Measurements from ENCODE around the gene OMD. TPM values are rescaled to one million over a fixed set of nuclear protein-coding genes. Genes with fewer than 3 reads are reported as not detected.

The OMD gene
- 10 to 100 TPM; 36.4 to 43.3 TPM for total RNA-seq
- 100 to 1,000 TPM; 156 to 176 TPM for polyA plus RNA-seq
- long read RNA-seq, donor 1, transcript OMD-201 (3 exons, 2,449 nt): major isoform, 38 of 46 reads
- long read RNA-seq, donor 1, partial matches to known transcripts: 4 of 46 reads
- long read RNA-seq, donor 1, other reads (novel, unspliced or antisense): 4 of 46 reads
- long read RNA-seq, donor 2, transcript OMD-201 (3 exons, 2,449 nt): major isoform, 9 of 16 reads
- long read RNA-seq, donor 2, partial matches to known transcripts: 3 of 16 reads
- long read RNA-seq, donor 2, other reads (novel, unspliced or antisense): 4 of 16 reads

- ATAC-seq (ENCODE audit: low FRiP score): no peak
- H3K36me3 ChIP-seq (ENCODE audit: control insufficient read depth in 1 of 2, insufficient read depth in 2 of 2, low read length in 1 of 2): no peaks in the 10 kb centered on the region
- WGBS, 2 donors: 5 to 8% methylated on average over 1 of the region's 1 CpG
- no peak for DNase-seq
- intact Hi-C loops (cut with DNase I): no loop called here
- no peaks in the 10 kb centered on the region for H3K27me3 ChIP-seq (ENCODE audit: control insufficient read depth in 1 of 2, insufficient read depth in 2 of 2, low read length in 1 of 2)
- H3K27ac ChIP-seq (ENCODE audit: low read depth in 1 of 2, low read length in 2 of 2): peak within 1 kb of the TSS in 1 of 2 donors; percentile 36
- peak within 1 kb of the TSS; percentile 79 to 80 for H3K4me3 ChIP-seq (ENCODE audit: low read length in 2 of 2)
- peaks cover 2% of the 10 kb centered on the region for H3K9me3 ChIP-seq (ENCODE audit: control insufficient read depth, low read length)
- H3K4me1 ChIP-seq (ENCODE audit: control insufficient read depth in 1 of 2, insufficient read depth in 2 of 2, low read length in 2 of 2): peaks cover 5% of the 10 kb centered on the region in 2 donors
Observed at GRCh38 chr9:92424340-92424739, at the start of gene OMD. Gene OMD, minus strand, starts transcription at chr9:92424471. Its CDS starts 6,913 bp downstream, at chr9:92417558.

GRCh38 chr9:92468206-92468605, 43.9 kb upstream of the OMD start:
- 97 to 98% methylated on average over 2 of the region's 2 CpGs for WGBS, 2 donors
- peaks cover 6 to 7% of the 10 kb centered on the region in 2 donors for H3K36me3 ChIP-seq (ENCODE audit: control insufficient read depth in 1 of 2, insufficient read depth in 2 of 2, low read length in 1 of 2)
- no peak overlapping the region for H3K27ac ChIP-seq (ENCODE audit: low read depth in 1 of 2, low read length in 2 of 2)
- H3K9me3 ChIP-seq (ENCODE audit: control insufficient read depth, low read length): no peaks in the 10 kb centered on the region
- ATAC-seq (ENCODE audit: low FRiP score) (no peak), DNase-seq (no peak)
- peaks cover 0 to 2% of the 10 kb centered on the region in 2 donors for H3K4me1 ChIP-seq (ENCODE audit: control insufficient read depth in 1 of 2, insufficient read depth in 2 of 2, low read length in 2 of 2)
- intact Hi-C loops (cut with DNase I): no loop called here
- no peaks in the 10 kb centered on the region for H3K27me3 ChIP-seq (ENCODE audit: control insufficient read depth in 1 of 2, insufficient read depth in 2 of 2, low read length in 1 of 2)
- no peak overlapping the region for H3K4me3 ChIP-seq (ENCODE audit: low read length in 2 of 2)

- intact Hi-C loops (cut with DNase I): no loop called here
- 67 to 78% methylated on average over 2 of the region's 2 CpGs for WGBS, 2 donors
- no peaks in the 10 kb centered on the region for H3K9me3 ChIP-seq (ENCODE audit: control insufficient read depth, low read length)
- no peaks in the 10 kb centered on the region for H3K27me3 ChIP-seq (ENCODE audit: control insufficient read depth in 1 of 2, insufficient read depth in 2 of 2, low read length in 1 of 2)
- DNase-seq (no peak), ATAC-seq (ENCODE audit: low FRiP score) (no peak)
- H3K27ac ChIP-seq (ENCODE audit: low read depth in 1 of 2, low read length in 2 of 2): peak overlapping the region in 1 of 2 donors; percentile 63
- peaks cover 3 to 4% of the 10 kb centered on the region in 2 donors for H3K36me3 ChIP-seq (ENCODE audit: control insufficient read depth in 1 of 2, insufficient read depth in 2 of 2, low read length in 1 of 2)
- peaks cover 4 to 5% of the 10 kb centered on the region in 2 donors for H3K4me1 ChIP-seq (ENCODE audit: control insufficient read depth in 1 of 2, insufficient read depth in 2 of 2, low read length in 2 of 2)
- no peak overlapping the region for H3K4me3 ChIP-seq (ENCODE audit: low read length in 2 of 2)
Observed at GRCh38 chr9:92467511-92467910, 43.2 kb upstream of the OMD start.

- H3K4me1 ChIP-seq (ENCODE audit: control insufficient read depth in 1 of 2, insufficient read depth in 2 of 2, low read length in 2 of 2): peaks cover 4 to 5% of the 10 kb centered on the region in 2 donors
- 78 to 86% methylated on average over 1 of the region's 1 CpG for WGBS, 2 donors
Observed at GRCh38 chr9:92467041-92467440, 42.8 kb upstream of the OMD start.

GRCh38 chr9:92463984-92464383, 39.7 kb upstream of the OMD start:
- Histone ChIP-seq H3K4me3 (ENCODE audit: low read length in 2 of 2) (no peak overlapping the region), H3K4me1 (ENCODE audit: control insufficient read depth in 1 of 2, insufficient read depth in 2 of 2, low read length in 2 of 2) (peaks cover 4 to 5% of the 10 kb centered on the region in 2 donors), H3K36me3 (ENCODE audit: control insufficient read depth in 1 of 2, insufficient read depth in 2 of 2, low read length in 1 of 2) (peaks cover 3 to 4% of the 10 kb centered on the region in 2 donors), H3K27ac (ENCODE audit: low read depth in 1 of 2, low read length in 2 of 2) (peak overlapping the region; percentile 98 to 100), H3K27me3 (ENCODE audit: control insufficient read depth in 1 of 2, insufficient read depth in 2 of 2, low read length in 1 of 2) (no peaks in the 10 kb centered on the region), H3K9me3 (ENCODE audit: control insufficient read depth, low read length) (no peaks in the 10 kb centered on the region)
- intact Hi-C loops (cut with DNase I): loop anchor here (2.0 to 5.0 kb wide), 3 partner anchors 15 to 153 kb away; partner anchors contain the start of gene ECM2 (in 1 of the 2)
- ATAC-seq (ENCODE audit: low FRiP score) (peak; percentile 87), DNase-seq (no peak)
- WGBS, 2 donors: 1 to 11% methylated on average over 3 of the region's 3 CpGs

More at GRCh38 chr9:92467041-92467440, 42.8 kb upstream of the OMD start:
- no peaks in the 10 kb centered on the region for H3K27me3 ChIP-seq (ENCODE audit: control insufficient read depth in 1 of 2, insufficient read depth in 2 of 2, low read length in 1 of 2)
- DNase-seq (no peak), ATAC-seq (ENCODE audit: low FRiP score) (no peak)
- intact Hi-C loops (cut with DNase I): no loop called here
- H3K27ac ChIP-seq (ENCODE audit: low read depth in 1 of 2, low read length in 2 of 2): peak overlapping the region in 1 of 2 donors; percentile 43
- no peak overlapping the region for H3K4me3 ChIP-seq (ENCODE audit: low read length in 2 of 2)
- peaks cover 3 to 4% of the 10 kb centered on the region in 2 donors for H3K36me3 ChIP-seq (ENCODE audit: control insufficient read depth in 1 of 2, insufficient read depth in 2 of 2, low read length in 1 of 2)
- H3K9me3 ChIP-seq (ENCODE audit: control insufficient read depth, low read length): no peaks in the 10 kb centered on the region

- Histone ChIP-seq H3K4me1 (ENCODE audit: control insufficient read depth in 1 of 2, insufficient read depth in 2 of 2, low read length in 2 of 2) (peaks cover 4 to 5% of the 10 kb centered on the region in 2 donors), H3K27ac (ENCODE audit: low read depth in 1 of 2, low read length in 2 of 2) (peak overlapping the region; percentile 98), H3K36me3 (ENCODE audit: control insufficient read depth in 1 of 2, insufficient read depth in 2 of 2, low read length in 1 of 2) (peaks cover 3 to 4% of the 10 kb centered on the region in 2 donors), H3K9me3 (ENCODE audit: control insufficient read depth, low read length) (no peaks in the 10 kb centered on the region), H3K4me3 (ENCODE audit: low read length in 2 of 2) (no peak overlapping the region), H3K27me3 (ENCODE audit: control insufficient read depth in 1 of 2, insufficient read depth in 2 of 2, low read length in 1 of 2) (no peaks in the 10 kb centered on the region)
- no peak for ATAC-seq (ENCODE audit: low FRiP score)
- intact Hi-C loops (cut with DNase I): loop anchor here in 1 of 2 donors (5.0 kb wide), 1 partner anchor 154 kb away; no protein-coding TSS in a partner anchor
- DNase-seq: no peak
Observed at GRCh38 chr9:92463387-92463786, 39.1 kb upstream of the OMD start.

GRCh38 chr9:92457576-92457975, 33.3 kb upstream of the OMD start:
- Histone ChIP-seq H3K27me3 (ENCODE audit: control insufficient read depth in 1 of 2, insufficient read depth in 2 of 2, low read length in 1 of 2) (no peaks in the 10 kb centered on the region), H3K36me3 (ENCODE audit: control insufficient read depth in 1 of 2, insufficient read depth in 2 of 2, low read length in 1 of 2) (no peaks in the 10 kb centered on the region), H3K4me1 (ENCODE audit: control insufficient read depth in 1 of 2, insufficient read depth in 2 of 2, low read length in 2 of 2) (no peaks in the 10 kb centered on the region), H3K27ac (ENCODE audit: low read depth in 1 of 2, low read length in 2 of 2) (no peak overlapping the region), H3K4me3 (ENCODE audit: low read length in 2 of 2) (no peak overlapping the region), H3K9me3 (ENCODE audit: control insufficient read depth, low read length) (no peaks in the 10 kb centered on the region)
- no peak for DNase-seq
- 92 to 96% methylated on average over 4 of the region's 4 CpGs for WGBS, 2 donors
- intact Hi-C loops (cut with DNase I): no loop called here
- no peak for ATAC-seq (ENCODE audit: low FRiP score)

- no peak overlapping the region for H3K4me3 ChIP-seq (ENCODE audit: low read length in 2 of 2)
- H3K9me3 ChIP-seq (ENCODE audit: control insufficient read depth, low read length): no peaks in the 10 kb centered on the region
- H3K4me1 ChIP-seq (ENCODE audit: control insufficient read depth in 1 of 2, insufficient read depth in 2 of 2, low read length in 2 of 2): no peaks in the 10 kb centered on the region
- H3K36me3 ChIP-seq (ENCODE audit: control insufficient read depth in 1 of 2, insufficient read depth in 2 of 2, low read length in 1 of 2): no peaks in the 10 kb centered on the region
- intact Hi-C loops (cut with DNase I): no loop called here
- WGBS, 2 donors: 86 to 94% methylated on average over 3 of the region's 3 CpGs
- no peak overlapping the region for H3K27ac ChIP-seq (ENCODE audit: low read depth in 1 of 2, low read length in 2 of 2)
- ATAC-seq (ENCODE audit: low FRiP score) (no peak), DNase-seq (no peak)
- H3K27me3 ChIP-seq (ENCODE audit: control insufficient read depth in 1 of 2, insufficient read depth in 2 of 2, low read length in 1 of 2): no peaks in the 10 kb centered on the region
Observed at GRCh38 chr9:92455217-92455616, 30.9 kb upstream of the OMD start.

- H3K4me3 ChIP-seq (ENCODE audit: low read length in 2 of 2): no peak overlapping the region
- no peak overlapping the region for H3K27ac ChIP-seq (ENCODE audit: low read depth in 1 of 2, low read length in 2 of 2)
- no peaks in the 10 kb centered on the region for H3K9me3 ChIP-seq (ENCODE audit: control insufficient read depth, low read length)
- DNase-seq (no peak), ATAC-seq (ENCODE audit: low FRiP score) (no peak)
- no peaks in the 10 kb centered on the region for H3K36me3 ChIP-seq (ENCODE audit: control insufficient read depth in 1 of 2, insufficient read depth in 2 of 2, low read length in 1 of 2)
- intact Hi-C loops (cut with DNase I): no loop called here
- no peaks in the 10 kb centered on the region for H3K27me3 ChIP-seq (ENCODE audit: control insufficient read depth in 1 of 2, insufficient read depth in 2 of 2, low read length in 1 of 2)
- H3K4me1 ChIP-seq (ENCODE audit: control insufficient read depth in 1 of 2, insufficient read depth in 2 of 2, low read length in 2 of 2): no peaks in the 10 kb centered on the region
Observed at GRCh38 chr9:92446536-92446935, 22.3 kb upstream of the OMD start.
